ENCODE measurements around the gene CGNL1.

The CGNL1 gene

GRCh38 chr15:57500256-57500655 is 124.0 kb downstream of the CGNL1 start:
- no peak for DNase-seq (ENCODE audit: low spot score)

- peak; percentile 69 for DNase-seq (ENCODE audit: low spot score)
Observed at GRCh38 chr15:57500979-57501576, 124.8 kb downstream of the CGNL1 start.

- no peak for DNase-seq (ENCODE audit: low spot score)
Observed at GRCh38 chr15:57502116-57502515, 125.8 kb downstream of the CGNL1 start.

- DNase-seq (ENCODE audit: low spot score): no peak
Observed at GRCh38 chr15:57503051-57503702, 126.9 kb downstream of the CGNL1 start.

DNA sequence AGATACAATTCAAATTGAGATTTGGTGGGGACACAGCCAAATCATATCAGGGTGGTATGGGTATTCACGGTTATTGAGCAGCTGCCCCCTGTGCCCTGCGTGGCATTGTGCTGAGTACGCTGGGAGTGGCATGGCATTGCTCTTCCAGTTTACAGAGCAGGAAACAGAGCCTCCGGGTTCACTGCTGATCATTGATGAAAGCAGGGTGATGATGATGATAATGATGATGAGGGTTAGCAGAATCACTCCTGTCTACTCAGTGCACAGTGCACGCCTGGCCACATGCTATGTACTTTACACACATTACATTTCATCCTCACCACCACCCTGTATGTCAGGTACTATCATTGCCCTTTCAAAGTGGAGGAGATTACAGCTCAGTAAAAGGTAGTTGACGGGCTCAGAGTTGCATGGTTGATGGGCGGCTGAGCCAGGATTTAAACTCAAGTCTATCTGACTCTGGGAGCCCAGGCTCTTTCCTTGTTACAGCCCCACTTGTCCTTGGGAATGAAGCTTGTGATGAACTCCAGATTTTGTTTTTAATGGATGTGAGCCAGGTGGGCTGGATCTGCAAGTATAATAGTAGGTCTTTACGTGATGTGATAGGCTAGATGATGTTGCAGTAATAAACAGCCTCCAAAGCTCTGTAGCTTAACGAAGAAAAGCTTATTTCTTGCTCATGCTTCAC is 127.8 kb downstream of the CGNL1 start:
- no peak for DNase-seq (ENCODE audit: low spot score)

DNA sequence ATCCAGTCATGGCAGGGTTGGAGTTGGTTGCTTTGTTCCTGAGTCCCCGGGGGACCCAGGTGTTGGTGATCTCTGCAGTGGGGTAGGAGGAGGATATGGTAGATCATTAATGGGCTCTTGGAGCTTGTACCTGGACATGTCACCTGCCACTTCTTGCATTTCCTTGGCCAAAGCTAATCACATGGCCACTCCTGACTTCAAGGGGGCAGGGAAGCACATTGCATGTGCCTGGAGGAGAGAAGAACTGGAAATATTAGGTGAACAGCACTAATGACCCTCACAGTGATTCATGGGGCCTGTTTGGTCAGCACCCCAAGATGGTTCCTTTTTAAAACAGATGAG is 128.3 kb downstream of the CGNL1 start:
- DNase-seq (ENCODE audit: low spot score): no peak

DNA sequence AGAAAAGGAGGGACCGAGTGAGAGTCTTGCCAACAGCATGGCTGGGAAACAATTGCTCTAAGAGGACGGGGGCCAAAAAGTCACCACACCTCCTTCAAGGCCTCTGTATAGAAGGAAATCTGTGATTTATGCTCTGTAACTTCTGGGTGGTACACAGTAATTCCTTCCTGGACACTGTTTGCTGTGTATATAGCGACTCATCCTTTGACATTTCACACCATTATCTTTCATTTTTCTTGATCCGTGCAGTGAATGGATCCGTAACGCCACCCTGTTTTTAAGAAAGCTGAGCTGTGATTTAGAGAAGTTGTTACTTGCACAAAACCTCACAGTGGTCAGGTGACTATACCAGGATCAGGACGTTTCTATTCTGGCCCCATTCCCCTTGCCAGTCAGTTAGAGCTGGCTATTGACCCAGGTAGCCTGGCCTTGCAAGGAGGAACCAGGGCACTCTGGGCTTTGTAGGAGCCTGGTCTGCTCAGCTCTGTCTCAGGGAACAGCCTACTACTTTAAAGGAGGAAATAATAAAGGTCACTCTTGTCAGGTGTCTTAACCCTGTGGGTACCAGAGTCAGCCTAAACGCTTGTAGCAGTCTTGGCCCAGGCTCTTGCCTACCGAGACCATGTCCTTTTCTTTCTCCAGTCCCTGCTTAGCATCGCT is 128.9 kb downstream of the CGNL1 start:
- DNase-seq (ENCODE audit: low spot score): no peak

GRCh38 chr15:57505949-57506391 is 129.7 kb downstream of the CGNL1 start:
- peak; percentile 72 for DNase-seq (ENCODE audit: low spot score)

- no peak for DNase-seq (ENCODE audit: low spot score)
Observed at GRCh38 chr15:57506422-57506821, 130.1 kb downstream of the CGNL1 start.

- DNase-seq (ENCODE audit: low spot score): no peak
Observed at GRCh38 chr15:57507111-57507510, 130.8 kb downstream of the CGNL1 start.

DNA sequence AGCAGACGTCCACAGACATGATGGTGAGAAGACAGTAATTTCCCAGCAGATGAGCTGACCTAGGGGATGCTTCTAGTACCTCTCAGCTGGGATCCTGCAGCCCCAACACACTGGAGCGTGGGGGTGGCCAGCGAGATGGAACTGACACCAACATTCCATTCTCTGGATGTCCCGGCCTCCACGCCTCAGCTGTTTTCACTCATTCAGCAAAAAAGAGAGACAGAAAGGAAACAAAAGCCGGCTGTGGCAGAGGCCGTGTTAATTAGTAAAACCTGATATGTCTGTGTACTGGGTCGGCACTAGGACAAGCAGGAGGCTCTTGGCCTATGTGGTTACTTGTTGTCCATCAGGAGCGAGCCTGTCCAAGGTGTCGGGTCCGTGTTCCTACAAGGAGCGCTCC is 132.8 kb downstream of the CGNL1 start:
- peak; percentile 34 for DNase-seq (ENCODE audit: low spot score)

DNA sequence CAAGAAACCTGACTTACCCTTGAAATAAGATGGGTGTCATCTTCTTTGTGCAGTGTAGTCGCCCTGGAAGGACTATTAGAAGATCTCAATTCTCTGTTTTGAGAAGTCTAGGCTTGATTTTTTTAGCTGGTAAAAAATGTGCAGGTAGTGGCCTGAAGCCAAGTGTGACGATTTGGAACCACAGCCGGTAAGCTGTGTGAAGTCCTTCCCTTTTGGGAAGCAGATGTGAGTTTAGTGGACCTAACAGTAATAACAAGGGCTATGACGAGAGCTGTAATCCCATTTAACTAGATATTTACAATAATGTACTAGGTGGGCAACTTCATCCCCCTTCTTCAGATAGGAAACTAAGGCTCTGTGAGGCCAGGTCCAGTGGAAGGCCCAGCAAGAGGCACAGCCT is 133.7 kb downstream of the CGNL1 start:
- no peak for DNase-seq (ENCODE audit: low spot score)

- DNase-seq (ENCODE audit: low spot score): no peak
Observed at GRCh38 chr15:57510647-57511046, 134.3 kb downstream of the CGNL1 start.

DNA sequence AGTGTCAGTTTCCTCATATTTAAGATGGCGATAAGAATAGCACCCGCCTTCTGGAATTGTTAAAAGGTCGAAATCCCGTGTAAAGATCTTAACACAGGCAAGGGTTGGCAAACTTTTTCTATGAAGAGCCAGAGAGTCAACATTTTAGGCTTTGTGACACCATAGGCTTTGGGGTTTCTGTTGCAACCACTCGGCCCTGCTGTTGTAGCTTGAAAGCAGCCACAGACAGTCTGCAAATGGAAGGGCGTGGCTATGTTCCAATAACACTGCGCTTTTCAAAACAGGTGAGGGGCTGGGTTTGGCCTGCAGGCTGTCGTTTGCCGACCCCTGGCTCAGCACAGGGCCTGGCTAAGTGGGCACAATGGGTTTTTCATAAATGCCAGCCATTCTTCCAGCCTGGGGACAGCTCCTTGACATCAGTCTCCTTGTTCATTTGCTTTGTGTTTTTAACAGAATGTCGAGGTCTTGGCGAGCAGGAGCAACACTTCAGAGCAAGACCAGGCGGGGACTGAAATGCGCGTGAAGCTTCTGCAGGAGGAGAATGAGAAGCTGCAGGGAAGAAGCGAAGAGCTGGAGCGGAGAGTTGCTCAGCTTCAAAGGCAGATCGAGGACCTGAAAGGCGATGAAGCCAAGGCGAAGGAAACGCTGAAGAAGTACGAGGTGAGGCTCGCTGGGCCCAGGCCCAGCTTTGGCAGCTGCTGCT is 140.2 kb downstream of the CGNL1 start:
- DNase-seq (ENCODE audit: low spot score): no peak

GRCh38 chr15:57517030-57517671 is 140.8 kb downstream of the CGNL1 start:
- no peak for DNase-seq (ENCODE audit: low spot score)

DNA sequence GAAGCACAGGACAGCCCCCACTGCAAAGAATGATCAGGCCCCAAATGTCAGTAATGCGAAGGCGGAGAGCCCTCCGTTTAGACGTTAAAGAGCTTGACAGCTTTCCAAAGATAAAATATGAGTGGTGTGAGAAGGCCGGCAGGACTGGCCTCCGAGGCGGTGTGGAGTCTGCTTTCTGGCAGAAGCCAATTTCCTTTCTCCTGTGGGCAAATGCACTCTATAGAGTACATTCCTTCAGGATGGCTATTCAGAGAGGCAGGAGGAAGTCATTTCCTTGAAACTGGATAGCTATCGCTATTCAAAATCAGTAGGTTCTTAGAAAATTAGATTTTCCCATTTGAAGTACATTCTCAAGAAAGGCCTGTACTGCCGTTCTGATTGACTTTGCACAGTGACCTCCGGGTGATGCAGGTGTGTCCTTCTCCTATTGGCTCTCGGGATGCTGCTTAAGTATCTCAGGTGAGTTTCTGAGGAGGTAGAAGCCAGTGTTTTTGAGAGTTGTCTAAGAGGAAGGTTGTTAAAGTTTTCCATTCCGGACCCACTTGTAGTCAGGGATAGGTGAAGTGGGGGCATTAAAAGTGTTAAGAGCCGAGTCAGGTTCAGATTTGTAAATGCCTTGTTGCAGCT is 142.6 kb downstream of the CGNL1 start:
- no peak for DNase-seq (ENCODE audit: low spot score)

GRCh38 chr15:57519806-57520205 is 143.5 kb downstream of the CGNL1 start:
- no peak for DNase-seq (ENCODE audit: low spot score)

DNA sequence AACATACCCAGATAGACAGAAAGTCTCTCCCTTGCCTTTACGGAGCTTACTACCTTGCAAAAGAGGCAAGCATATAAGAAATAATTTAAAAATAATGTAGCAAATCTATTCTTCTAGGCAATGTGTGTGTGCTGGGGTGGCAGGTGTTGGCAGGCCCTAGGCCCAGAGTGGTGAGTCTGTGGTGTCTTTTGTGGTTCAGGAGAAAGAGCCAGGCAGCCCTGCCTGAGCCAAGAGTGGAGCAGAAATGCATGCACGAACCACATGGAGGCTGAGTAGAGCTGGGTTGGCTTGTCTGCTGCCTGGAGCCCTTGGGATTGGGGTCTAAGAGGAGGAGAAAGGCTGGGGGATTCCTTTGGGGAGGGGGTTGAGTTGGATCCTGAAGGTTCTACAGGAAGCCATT is 145.2 kb downstream of the CGNL1 start:
- DNase-seq (ENCODE audit: low spot score): no peak

- DNase-seq (ENCODE audit: low spot score): no peak
Observed at GRCh38 chr15:57522148-57522547, 145.8 kb downstream of the CGNL1 start.

DNA sequence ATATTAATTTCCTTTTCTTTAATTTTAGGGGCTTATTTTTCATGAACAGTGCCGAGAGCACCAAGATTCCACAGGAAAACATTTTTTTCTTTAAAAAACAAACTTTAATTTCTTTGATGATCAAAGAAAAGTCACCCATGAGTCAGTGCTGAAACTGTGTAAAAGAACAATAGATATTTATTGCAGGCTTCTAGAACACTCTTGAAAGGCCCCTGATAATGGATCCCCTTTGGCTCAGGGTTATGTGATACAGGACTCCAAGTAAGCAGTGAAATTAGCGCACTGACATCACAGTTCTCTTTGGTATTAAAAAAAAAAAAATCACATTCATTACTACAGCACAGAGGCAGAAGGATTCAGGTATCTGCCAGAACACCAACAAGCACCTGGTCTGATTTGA is 149.3 kb downstream of the CGNL1 start:
- DNase-seq (ENCODE audit: low spot score): no peak

DNA sequence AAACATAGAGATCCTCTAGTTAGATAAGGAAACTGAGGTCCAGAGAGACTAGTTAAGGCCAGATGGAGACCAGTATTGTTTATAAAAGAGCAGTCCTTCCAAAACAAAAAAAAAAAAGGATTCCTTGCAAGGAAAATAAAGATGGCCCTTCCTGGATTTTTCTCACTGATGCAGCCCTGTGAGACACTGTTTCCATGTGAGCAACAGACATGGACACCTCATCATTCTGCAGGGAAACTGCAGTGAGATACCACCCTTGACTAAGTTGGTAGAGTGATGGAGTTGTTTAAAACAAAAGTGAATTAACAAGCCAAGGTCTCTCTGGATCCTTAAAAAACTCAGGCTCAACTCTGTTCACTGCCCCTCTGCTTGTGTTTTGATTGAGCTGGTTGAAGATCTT is 149.8 kb downstream of the CGNL1 start:
- DNase-seq (ENCODE audit: low spot score): peak; percentile 35
